ENCODE results near the gene RAB17.

The RAB17 gene

DNA sequence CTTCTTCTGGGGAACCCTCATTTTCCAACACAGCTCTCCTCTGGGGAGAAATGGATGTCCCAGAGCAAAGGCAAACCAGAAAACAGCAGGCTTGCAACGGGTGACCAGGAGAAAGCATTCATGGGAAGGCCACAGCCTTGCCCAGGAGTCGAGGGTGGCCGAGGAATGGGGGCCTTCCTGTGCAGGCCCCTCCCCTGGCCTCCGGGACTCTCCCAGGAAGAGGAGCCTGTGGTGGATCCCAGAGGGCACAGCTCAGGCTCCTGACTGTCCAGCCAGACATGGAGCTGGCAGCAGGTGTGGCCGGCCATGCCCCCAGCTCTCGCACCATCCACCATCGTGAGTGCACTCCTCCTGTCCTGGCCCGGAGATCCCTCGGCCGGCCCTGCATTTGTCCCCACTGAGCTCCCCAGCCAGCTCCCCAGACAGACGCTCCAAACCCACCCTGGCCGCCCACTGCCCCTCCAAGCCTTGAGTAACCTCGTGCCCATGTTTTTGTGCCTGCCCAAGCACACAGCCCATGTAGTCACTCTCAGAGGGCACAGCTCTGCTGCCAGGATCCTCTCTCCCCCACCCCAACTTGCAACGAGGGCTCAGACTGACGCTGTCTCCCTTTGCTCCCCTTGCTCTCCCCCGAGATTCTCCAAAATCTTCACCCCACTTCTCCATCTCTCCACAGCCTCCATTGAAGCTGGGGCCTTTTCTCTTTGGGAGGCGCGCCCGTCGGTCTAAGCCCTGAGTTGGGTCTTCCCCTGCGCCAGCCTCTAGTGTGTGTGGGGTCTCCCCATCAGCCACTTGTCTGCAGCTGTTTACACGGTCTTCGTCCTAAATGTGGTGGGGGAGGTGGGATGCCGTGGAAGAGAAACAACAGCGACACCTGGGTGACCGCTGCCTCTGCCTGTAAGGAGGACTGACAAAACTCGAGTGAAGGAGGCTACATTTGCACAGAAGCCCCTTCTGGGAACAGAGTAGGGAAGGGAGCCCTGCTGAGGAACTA, 14.4 kb downstream of the RAB17 start:
- DNase-seq: no peak

DNA sequence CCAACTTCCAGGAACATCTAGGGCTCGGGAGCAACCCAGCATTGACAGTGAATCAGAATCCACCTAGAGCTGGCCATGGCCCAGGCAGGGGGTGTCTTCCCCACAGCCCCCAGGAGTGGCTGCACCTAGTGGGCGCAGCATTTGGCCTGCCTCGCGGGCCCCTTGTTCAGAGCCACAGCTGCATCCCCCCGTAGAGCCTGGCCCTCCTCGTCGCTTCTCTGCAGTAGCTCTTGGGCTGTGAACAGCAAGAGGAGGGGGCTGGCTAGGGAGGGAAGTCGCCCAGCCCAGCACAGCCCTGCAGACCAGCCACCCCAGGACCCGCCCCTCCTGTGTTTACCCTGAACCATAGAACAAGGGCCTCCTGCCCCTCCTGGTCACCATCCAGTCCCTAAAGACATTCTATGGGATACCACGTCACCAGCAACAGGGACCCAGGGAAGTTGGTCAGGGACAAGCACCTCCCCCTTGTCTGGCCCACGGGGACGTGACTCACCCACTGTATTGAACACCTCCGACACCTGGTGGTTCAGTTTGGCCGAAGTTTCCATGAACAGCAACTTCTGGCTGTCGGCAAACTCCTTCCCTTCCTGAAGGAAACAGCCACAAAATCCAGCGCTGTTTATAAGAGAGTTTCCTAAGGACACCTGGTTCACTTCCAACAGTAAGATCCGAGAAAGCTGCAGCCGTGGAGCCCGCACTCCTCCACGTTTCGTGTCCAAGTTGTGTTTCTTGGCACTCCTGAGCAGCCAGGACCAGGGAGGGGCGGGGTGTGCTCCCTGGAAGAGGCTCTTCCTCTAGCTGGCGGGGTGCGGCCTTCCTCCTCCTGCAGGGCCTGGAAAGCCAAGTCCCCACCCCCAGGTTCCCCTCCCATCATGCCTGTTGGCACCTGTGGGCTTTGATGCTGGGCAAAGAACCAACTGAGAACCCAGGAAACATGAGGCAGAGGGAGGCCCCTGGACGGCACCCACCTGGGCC, 15.4 kb downstream of the RAB17 start:
- DNase-seq: no peak

DNA sequence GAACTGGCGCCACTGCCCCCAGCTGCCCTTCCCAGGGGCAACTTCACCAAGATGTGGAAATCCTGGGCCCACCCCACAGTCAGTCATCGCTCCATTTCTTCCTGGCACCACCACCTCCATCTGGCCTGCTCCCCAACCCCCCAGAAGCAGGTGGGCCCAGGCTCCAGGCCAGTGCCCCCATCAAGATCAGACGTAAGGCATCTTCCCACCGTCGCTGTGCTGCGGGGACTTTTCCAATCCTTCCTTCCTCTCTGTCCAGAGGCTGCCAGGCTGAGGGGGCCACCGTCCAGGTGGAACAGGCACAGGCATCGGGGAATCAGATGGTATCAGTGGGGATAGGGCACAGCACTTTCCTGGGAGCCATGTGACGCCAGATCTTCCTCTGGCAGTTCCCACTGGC, 16.1 kb downstream of the RAB17 start:
- DNase-seq: no peak

- DNase-seq: no peak
Measured at GRCh38 chr2:237573721-237574415, 16.7 kb downstream of the RAB17 start.

DNA sequence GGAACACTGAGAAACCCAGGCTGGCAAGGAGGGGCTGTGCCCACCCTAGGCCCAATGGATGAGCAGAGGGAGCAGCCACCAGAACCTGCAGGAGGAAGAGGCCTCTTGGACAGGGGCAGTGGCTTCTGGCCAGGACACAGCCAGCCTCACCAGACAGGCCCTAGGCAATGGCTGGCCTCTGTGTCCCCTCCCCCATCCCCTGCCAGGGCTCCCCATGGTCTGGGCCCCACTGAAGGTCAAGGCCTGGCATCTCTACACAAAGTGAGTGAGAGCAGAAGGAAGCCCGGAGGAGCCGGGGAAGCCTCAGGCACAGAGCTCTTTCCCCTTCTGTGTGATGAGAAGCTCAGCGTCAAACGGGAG, 17.8 kb downstream of the RAB17 start:
- no peak for DNase-seq

GRCh38 chr2:237572021-237572741, 18.4 kb downstream of the RAB17 start:
- DNase-seq: peak; percentile 83 to 85

- no peak for DNase-seq
Measured at GRCh38 chr2:237571551-237571950, 19.0 kb downstream of the RAB17 start.

DNA sequence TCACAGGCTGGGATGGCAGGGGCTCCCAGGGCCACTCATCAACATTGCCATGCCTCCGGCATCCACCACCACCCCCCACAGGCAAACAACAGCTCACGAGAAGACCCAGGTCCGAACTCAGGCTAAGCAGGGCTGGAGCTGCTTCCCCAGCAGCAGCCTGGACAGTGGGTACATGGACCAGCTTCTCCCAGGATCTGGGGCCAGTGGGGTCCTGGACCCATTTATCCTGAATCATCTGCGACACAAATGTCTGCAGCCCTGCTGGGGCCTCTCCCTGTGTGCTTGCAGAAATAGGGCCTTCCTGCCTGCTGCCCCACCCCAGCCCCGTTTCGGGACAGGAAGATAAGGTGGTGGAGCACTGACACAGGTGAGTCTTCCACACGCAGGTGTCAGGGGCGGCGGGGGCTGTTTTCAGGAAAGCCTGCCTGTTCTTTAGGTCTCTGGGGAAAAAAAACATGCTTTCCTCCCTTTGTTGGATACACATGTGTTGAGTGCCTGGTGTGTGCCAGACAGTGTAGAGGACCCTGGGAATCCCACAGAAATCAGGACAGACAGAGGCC, 19.7 kb downstream of the RAB17 start:
- DNase-seq: no peak

DNA sequence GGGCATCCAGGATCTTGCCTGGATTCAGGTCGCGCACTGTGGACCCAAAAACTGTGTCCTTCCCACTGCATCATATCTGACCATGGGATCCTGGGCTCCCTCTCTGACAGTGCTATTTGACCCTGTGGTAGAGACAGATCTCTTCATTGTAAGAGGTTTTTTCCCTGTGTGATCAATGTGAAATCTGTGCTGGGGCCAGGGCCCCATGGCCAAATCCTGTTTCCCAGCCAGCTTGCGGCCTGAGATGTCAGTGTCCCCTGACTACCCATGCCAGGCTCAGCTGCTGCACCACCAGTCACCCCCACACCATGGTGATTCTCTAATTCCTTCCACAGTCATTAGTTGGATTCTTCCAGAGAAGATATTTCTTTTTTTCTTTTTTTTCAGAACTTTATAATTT, 20.6 kb downstream of the RAB17 start:
- no peak for DNase-seq

DNA sequence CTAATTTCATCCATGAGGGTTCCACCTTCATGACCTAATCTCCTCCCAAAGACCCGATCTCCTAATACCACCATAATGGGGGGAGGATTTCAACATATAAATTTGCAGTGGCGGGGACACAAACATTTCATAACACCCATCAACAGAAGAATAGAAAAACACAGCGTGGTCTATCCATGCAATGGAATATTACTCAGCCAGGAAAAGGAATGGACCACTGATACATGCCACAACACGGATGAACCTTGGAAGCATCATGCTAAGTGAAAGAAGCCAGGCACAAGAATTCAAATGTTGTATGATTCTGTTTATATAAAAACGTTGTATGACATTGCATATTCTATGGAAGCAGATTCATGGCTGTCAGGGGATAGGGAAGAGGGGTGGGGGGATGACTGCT, 21.5 kb downstream of the RAB17 start:
- DNase-seq: no peak

- DNase-seq: no peak
Measured at GRCh38 chr2:237568121-237568660, 22.3 kb downstream of the RAB17 start.

DNA sequence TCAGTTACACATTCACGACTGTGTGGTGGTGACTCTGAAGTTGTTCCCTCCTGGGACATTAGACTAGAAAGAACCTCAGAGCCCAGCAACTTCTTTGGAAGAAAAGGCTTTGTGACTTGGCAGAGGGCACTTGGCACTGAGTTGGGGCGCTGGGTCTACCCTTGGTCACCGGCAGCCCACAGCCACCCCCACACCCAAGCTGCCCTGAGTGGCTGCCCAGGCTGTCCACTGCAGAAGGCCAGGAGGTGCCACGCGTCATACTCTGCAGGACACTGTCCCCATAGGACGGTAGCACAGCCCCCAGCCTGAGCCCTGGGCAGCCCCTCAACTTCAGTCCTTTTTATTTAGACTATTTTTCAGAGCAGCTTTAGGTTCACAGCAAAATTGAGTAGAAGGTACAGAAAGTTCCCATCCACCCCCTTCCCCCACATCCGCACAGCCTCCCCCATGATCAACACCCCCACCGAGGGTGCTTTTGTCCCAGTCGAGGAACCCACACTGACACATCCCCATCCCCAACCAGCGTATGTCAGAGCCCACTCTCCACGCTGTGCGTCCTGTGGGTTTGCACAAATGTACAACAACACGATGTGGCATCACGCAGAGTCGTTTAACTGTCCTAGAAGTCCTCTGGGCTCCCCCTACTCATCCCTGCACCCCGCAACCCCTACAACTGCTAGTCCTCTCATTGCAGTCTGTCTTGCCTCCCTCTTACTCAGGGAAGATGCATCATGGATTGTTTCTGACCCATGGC, 23.1 kb downstream of the RAB17 start:
- no peak for DNase-seq

DNA sequence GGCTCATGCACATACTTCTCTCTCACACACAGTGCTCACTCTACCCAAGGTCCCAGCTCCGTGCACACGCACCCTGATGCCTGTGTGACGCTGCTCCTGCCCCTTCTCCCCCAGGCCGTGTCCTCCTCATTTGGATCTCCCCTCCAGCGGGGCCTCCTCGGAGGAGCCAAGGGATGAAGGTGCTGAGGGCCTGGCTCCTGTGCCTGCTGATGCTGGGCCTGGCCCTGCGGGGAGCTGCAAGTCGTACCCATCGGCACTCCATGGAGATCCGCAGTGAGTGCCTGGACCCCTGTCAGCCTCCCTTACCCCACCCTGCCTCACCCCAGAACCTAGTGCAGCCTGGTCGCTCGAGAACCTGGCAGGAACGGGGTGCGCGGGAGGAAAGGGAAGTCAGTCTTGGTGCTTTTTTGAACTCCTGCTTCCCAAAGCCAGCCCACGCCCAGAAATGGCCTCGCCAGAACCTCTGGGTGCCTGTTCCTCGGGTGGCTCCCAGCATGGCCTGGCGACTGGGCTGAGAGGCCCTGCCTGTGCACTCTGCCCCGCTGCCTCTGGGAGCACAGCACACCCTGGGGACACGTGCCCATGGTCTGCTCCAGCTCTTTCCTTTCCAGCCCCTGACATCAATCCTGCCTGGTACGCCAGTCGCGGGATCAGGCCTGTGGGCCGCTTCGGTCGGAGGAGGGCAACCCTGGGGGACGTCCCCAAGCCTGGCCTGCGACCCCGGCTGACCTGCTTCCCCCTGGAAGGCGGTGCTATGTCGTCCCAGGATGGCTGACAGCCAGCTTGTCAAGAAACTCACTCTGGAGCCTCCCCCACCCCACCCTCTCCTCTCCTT, 23.9 kb downstream of the RAB17 start, which contains the start of gene PRLH:
Gene PRLH, plus strand, starts transcription at position 174 of the 835 bp plus-strand sequence. Its CDS starts 0 bp downstream, at position 174.
- no peak for DNase-seq

GRCh38 chr2:237565974-237566373, 24.6 kb downstream of the RAB17 start:
- no peak for DNase-seq

DNA sequence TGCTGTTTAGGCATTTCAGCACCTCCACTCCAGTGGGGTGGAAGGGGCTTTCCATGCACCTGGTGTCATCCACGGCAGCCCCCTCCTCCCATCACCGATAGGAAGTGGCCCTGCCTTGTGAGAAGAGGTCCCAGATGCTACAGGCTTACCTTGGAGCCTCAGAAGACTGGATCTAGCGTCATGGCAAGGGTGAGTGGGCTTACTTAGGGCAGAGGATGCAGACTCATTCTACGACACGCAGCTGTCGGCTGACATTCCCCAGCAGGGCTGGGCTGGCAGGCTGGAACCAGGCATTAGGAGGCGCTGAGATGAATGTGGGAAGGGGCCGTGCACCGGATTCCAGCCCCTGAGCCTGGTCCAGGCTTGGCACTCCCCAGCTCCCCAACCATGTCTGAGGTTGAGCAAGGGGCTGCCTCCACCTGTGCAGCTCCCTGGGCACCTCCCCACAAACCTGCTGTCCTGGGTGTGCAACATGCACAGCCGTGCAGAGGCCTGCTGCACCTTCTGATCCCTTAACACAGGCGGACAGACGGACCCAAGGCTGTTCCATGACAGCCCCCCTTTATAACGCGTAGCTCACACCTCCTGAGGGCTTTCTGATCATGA, 25.9 kb downstream of the RAB17 start:
- no peak for DNase-seq

DNA sequence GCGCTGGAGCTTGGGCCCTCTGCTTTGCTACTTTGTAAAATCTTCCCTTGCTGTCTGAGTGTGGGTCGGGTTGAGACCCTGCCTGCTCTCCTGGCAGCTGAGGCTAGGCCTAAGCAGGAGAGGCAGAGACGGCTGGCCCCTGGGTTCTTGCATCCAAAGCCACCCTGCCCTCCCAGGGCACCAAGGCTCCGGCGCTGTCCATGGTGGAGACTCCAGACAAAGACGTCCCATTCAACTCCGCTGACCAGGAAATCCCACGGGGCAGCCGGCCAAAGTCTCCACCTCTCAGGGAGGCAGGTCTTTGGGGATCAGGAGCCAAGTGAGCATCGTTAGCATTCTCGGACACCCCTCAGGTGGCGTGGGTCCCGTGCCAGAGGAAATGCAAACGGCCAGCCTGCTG, 26.7 kb downstream of the RAB17 start:
- no peak for DNase-seq

DNA sequence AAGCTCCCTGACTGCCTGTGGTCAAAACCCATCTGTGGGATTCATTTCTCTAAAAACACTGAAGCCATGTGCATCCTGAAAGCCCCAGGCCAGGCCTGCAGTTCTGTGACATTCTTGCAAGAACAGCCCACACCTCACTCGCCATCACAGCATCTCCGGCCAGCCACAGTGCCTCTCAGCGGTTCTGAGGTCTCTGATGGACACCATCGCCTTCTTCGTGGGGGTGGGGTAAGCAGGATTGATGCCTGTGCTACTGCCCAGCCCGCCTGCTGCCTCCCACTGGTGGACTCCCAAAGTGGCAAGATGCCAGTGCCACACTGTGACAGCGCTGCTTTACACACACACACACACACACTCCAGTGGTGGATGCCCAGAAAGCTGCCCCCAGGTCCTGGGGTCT, 29.3 kb downstream of the RAB17 start:
- DNase-seq: no peak

DNA sequence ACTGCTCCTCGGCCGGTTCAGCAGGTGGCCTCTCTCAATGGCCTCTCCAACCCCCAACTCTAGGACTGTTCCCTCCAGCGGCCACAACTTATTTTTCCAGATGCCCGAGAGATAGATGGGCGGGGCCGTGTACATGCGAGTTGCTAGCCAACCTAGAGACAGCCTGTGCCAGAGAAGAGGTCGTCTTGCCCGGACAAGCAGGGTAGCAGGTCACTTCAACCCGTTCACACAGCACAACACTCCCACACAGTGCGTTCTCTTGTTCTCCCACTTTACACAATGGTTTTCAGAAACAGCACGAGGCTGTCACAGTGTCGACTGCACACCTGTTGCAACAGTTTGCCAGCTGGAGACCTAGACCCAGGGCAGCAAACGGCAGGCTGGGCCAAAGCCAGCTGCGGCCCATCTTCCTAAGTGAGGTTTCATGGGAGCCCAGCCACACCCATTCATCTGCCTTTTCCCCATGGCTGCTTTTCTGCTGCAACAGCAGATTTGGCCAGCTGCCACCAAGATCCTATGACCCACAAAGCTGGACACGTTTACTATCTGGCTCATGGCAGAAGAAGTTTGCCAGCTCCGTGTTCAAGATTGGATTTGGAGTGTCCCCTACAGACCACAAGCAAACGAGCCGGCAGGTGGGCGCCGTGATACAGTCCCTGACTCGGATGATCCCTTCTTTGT, 31.4 kb downstream of the RAB17 start:
- DNase-seq: no peak

GRCh38 chr2:237557633-237558015, 32.9 kb downstream of the RAB17 start:
- no peak for DNase-seq
